GM20000 (cell line): ENCODE measurements around the gene MAPK8IP3.

ENCODE experiments used
- DNase-seq: peaks from one replicate; pipeline ENCODE4 v3.0.0; 2012; ENCODE audit warnings: low spot score
- CTCF ChIP-seq: IDR thresholded peaks from 2 replicates; pipeline ENCODE4 v1.5.1; 2012; ENCODE audit warnings: mild to moderate bottlenecking, control low read depth; ENCODE audit errors: extremely low read depth, missing control alignments

Gene MAPK8IP3

GRCh38 chr16:1743376-1744337, 37.7 kb downstream of the MAPK8IP3 start:
- DNase-seq: no peak

GRCh38 chr16:1744338-1744840, 38.4 kb downstream of the MAPK8IP3 start:
- no peak for DNase-seq
- no peak for TF ChIP-seq CTCF

More at GRCh38 chr16:1743376-1744337, 37.7 kb downstream of the MAPK8IP3 start:
- TF ChIP-seq CTCF: no peak

GRCh38 chr16:1745181-1745899, 39.3 kb downstream of the MAPK8IP3 start:
- DNase-seq: no peak

GRCh38 chr16:1745900-1746692, 40.1 kb downstream of the MAPK8IP3 start:
- no peak for TF ChIP-seq CTCF
- no peak for DNase-seq

More at GRCh38 chr16:1745181-1745899, 39.3 kb downstream of the MAPK8IP3 start:
- TF ChIP-seq CTCF: no peak

GRCh38 chr16:1746693-1747195, 40.7 kb downstream of the MAPK8IP3 start:
- no peak for DNase-seq
- no peak for TF ChIP-seq CTCF

GRCh38 chr16:1747934-1748333, 41.9 kb downstream of the MAPK8IP3 start:
- no peak for TF ChIP-seq CTCF
- DNase-seq: no peak
